PC-9 (cell line): Measurements from ENCODE around the gene MTCL1. TPM values are rescaled to one million over a fixed set of nuclear protein-coding genes. Genes with fewer than 3 reads are reported as not detected.

Experiments used
- BruUV-seq: library from RNA; stranded (reverse); fragments of 400-500 nt; replicated peaks from 2 replicates; lab custom pipeline; 2021; lab: Mats Ljungman, UMichigan
- CTCF ChIA-PET: fragments of 300-600 bp; sonication (Branson Sonifier 250); formaldehyde crosslinking; loops from one replicate; lab custom pipeline; 2022; ENCODE audit warnings: antibody characterized with exemption; lab: Charles Lee
- POLR2A ChIA-PET: fragments of 300-600 bp; sonication (Branson Sonifier 250); formaldehyde crosslinking; loops from one replicate; lab custom pipeline; 2022; ENCODE audit warnings: antibody characterized with exemption; ENCODE audit not compliant: unreplicated experiment; lab: Charles Lee
- DNase-seq, 2 experiments: peaks; one replicate each; pipeline versions ENCODE4 v3.0.0 to v3.0.0-alpha.2; 2015 to 2022; ENCODE audit warnings: mixed read lengths in 1 of 2
- H2AFZ ChIP-seq: fragments of 200-600 bp; sonication (generic); 2 replicates; pipeline ENCODE4 v1.8.1; 2017; ENCODE audit warnings: antibody characterized with exemption
- H3F3A ChIP-seq: fragments of 200-600 bp; sonication (generic); 2 replicates; pipeline ENCODE4 v1.8.1; 2017; ENCODE audit warnings: antibody characterized with exemption, mild to moderate bottlenecking, low read depth; ENCODE audit not compliant: insufficient read depth
- H3K27ac ChIP-seq: fragments of 200-600 bp; sonication (generic); 2 replicates; pipeline ENCODE4 v1.6.1; 2016; ENCODE audit warnings: mixed run types
- H3K27me3 ChIP-seq: fragments of 200-600 bp; sonication (generic); 2 replicates; pipeline ENCODE4 v1.6.1; 2016; ENCODE audit warnings: low read depth, mixed run types; ENCODE audit not compliant: insufficient read depth
- H3K36me3 ChIP-seq: fragments of 200-600 bp; sonication (generic); 2 replicates; pipeline ENCODE4 v1.6.1; 2016; ENCODE audit warnings: low read depth, mixed run types
- H3K4me1 ChIP-seq: fragments of 200-600 bp; sonication (generic); replicated peaks from 2 replicates; pipeline ENCODE4 v1.6.1; 2016; ENCODE audit warnings: mixed run types; ENCODE audit not compliant: insufficient read depth
- H3K4me2 ChIP-seq: fragments of 200-600 bp; sonication (generic); 2 replicates; pipeline ENCODE4 v1.6.1; 2017; ENCODE audit warnings: mixed run types
- H3K4me3 ChIP-seq: fragments of 200-600 bp; sonication (generic); 2 replicates; pipeline ENCODE4 v1.6.1; 2016; ENCODE audit warnings: mixed run types
- H3K79me2 ChIP-seq: fragments of 200-600 bp; sonication (generic); 2 replicates; pipeline ENCODE4 v1.6.1; 2017; ENCODE audit warnings: low read depth, mixed run types
- H3K9me2 ChIP-seq: fragments of 200-600 bp; sonication (generic); 2 replicates; pipeline ENCODE4 v1.8.1; 2017; ENCODE audit warnings: mild to moderate bottlenecking; ENCODE audit not compliant: insufficient read depth
- H3K9me3 ChIP-seq: fragments of 200-600 bp; sonication (generic); 2 replicates; pipeline ENCODE4 v1.8.1; 2016; ENCODE audit warnings: low read depth; ENCODE audit not compliant: insufficient read depth
- H4K20me1 ChIP-seq: fragments of 200-600 bp; sonication (generic); 2 replicates; pipeline ENCODE4 v1.8.1; 2017; ENCODE audit not compliant: insufficient read depth
- CTCF ChIP-seq: fragments of 200-600 bp; sonication (generic); conservative IDR thresholded peaks from 2 replicates; pipeline ENCODE4 v1.6.1; 2017; ENCODE audit warnings: mixed run types, antibody characterized with exemption, mild to moderate bottlenecking, moderate library complexity
- EZH2 ChIP-seq: fragments of 200-600 bp; sonication (generic); IDR thresholded peaks from 2 replicates; pipeline ENCODE4 v1.8.0; 2017; ENCODE audit warnings: antibody characterized with exemption, low read depth
- intact Hi-C: fragments of 100-400 bp; cut with micrococcal nuclease; formaldehyde crosslinking; loops from one replicate; pipeline ENCODE4 v1.10.0; 2022; ENCODE audit not compliant: unreplicated experiment
- total RNA-seq: library from RNA; stranded (reverse); gene quantifications from 2 replicates; pipeline ENCODE4 v1.2.3, GENCODE V29; 2021

The MTCL1 gene
- total RNA-seq, 1 experiment from 2014 or later, result 29.6 TPM

GRCh38 chr18:8828798-8829197, 123.4 kb downstream of the MTCL1 start:
- intact Hi-C loops, result no loop called here
- Histone ChIP-seq H3F3A (no peaks in the 10 kb centered on the region), H3K4me3 (no peak overlapping the region), H3K9me2 (no peaks in the 10 kb centered on the region), H3K27ac (no peak overlapping the region), H3K9me3 (no peaks in the 10 kb centered on the region), H3K36me3 (no peaks in the 10 kb centered on the region), H2AFZ (no peak overlapping the region), H4K20me1 (no peaks in the 10 kb centered on the region), H3K79me2 (no peaks in the 10 kb centered on the region), H3K27me3 (no peaks in the 10 kb centered on the region), H3K4me2 (no peak overlapping the region), H3K4me1 (no peaks in the 10 kb centered on the region)
- TF ChIP-seq CTCF, result no peak
- TF ChIP-seq EZH2, result no peak
- ChIA-PET POLR2A (no interaction called here), CTCF (no interaction called here)
- no peak for DNase-seq
- BruUV-seq, result no TSS peak

GRCh38 chr18:8830067-8831060, 125.0 kb downstream of the MTCL1 start:
- no peaks in the 10 kb centered on the region for H3K36me3 ChIP-seq
- no peak for DNase-seq
- no peaks in the 10 kb centered on the region for H3K27me3 ChIP-seq
- no peak overlapping the region for H3K27ac ChIP-seq
- CTCF ChIA-PET, result no interaction called here
- no peak overlapping the region for H3K4me3 ChIP-seq
- TF ChIP-seq CTCF (no peak), EZH2 (no peak)
- no peaks in the 10 kb centered on the region for H3K9me2 ChIP-seq
- H3K4me2 ChIP-seq, result no peak overlapping the region
- no peak overlapping the region for H2AFZ ChIP-seq
- no peaks in the 10 kb centered on the region for H3K79me2 ChIP-seq
- no TSS peak for BruUV-seq
- no peaks in the 10 kb centered on the region for H3K4me1 ChIP-seq
- H3F3A ChIP-seq, result no peaks in the 10 kb centered on the region
- no peaks in the 10 kb centered on the region for H3K9me3 ChIP-seq
- intact Hi-C loops, result no loop called here
- H4K20me1 ChIP-seq, result no peaks in the 10 kb centered on the region
- POLR2A ChIA-PET, result no interaction called here

GRCh38 chr18:8831112-8831511, 125.8 kb downstream of the MTCL1 start:
- no peaks in the 10 kb centered on the region for H3K9me2 ChIP-seq
- no TSS peak for BruUV-seq
- no peaks in the 10 kb centered on the region for H3K27me3 ChIP-seq
- no peak overlapping the region for H3K27ac ChIP-seq
- no peaks in the 10 kb centered on the region for H4K20me1 ChIP-seq
- no peaks in the 10 kb centered on the region for H3K4me1 ChIP-seq
- intact Hi-C loops, result no loop called here
- ChIA-PET CTCF (no interaction called here), POLR2A (no interaction called here)
- DNase-seq, result no peak
- no peaks in the 10 kb centered on the region for H3K9me3 ChIP-seq
- no peak overlapping the region for H2AFZ ChIP-seq
- TF ChIP-seq CTCF (no peak), EZH2 (no peak)
- no peaks in the 10 kb centered on the region for H3K79me2 ChIP-seq
- H3K36me3 ChIP-seq, result no peaks in the 10 kb centered on the region
- no peaks in the 10 kb centered on the region for H3F3A ChIP-seq
- no peak overlapping the region for H3K4me2 ChIP-seq
- no peak overlapping the region for H3K4me3 ChIP-seq
